Measurements from ENCODE around the gene GUCY1A1. TPM values are rescaled to one million over a fixed set of nuclear protein-coding genes. Genes with fewer than 3 reads are reported as not detected.

GUCY1A1 gene
- total RNA-seq, 1 donor from 2014 or later = 19.8 TPM

Other genes starting within 250 kb of the GUCY1A1 start
- gene GUCY1B1, start 92.2 kb downstream of the GUCY1A1 start, total RNA-seq = 15.7 TPM
- not detected for gene ASIC5, start 199.4 kb downstream of the GUCY1A1 start, total RNA-seq
- gene TDO2, start 236.8 kb downstream of the GUCY1A1 start, total RNA-seq = not detected